Measurements from ENCODE around the gene PRSS23. TPM values are rescaled to one million over a fixed set of nuclear protein-coding genes. Genes with fewer than 3 reads are reported as not detected.

PRSS23 gene
- total RNA-seq, 1 experiment from 2014 or later = 3.8 TPM

- Histone ChIP-seq H2AFZ (ENCODE audit: low read depth, low read length, poor library complexity, severe bottlenecking) (no peak overlapping the region), H3K4me1 (ENCODE audit: control insufficient read depth in 1 of 2, insufficient read depth in 2 of 2, low read length in 2 of 2) (peaks cover 7 to 8% of the 10 kb centered on the region in 2 experiments; a peak in 2 of 4 replicates), H3K9ac (ENCODE audit: low read length) (no peak overlapping the region), H3K9me2 (ENCODE audit: insufficient read depth) (no peaks in the 10 kb centered on the region), H3K27ac (ENCODE audit: low read depth, low read length) (no peak overlapping the region), H3K36me3 (ENCODE audit: control insufficient read depth in 1 of 2, insufficient read depth in 2 of 2, low read length in 2 of 2) (no peaks in the 10 kb centered on the region), H3K79me2 (ENCODE audit: insufficient read depth, low read length) (no peaks in the 10 kb centered on the region), H3K9me3 (ENCODE audit: control insufficient read depth in 1 of 2, insufficient read depth in 1 of 2, low read depth in 1 of 2, low read length in 2 of 2) (no peaks in the 10 kb centered on the region), H4K20me1 (ENCODE audit: insufficient read depth) (no peaks in the 10 kb centered on the region), H3K4me3 (replicated peaks in 1 of 2; ENCODE audit: low read depth in 1 of 2, low read length in 2 of 2) (no peak overlapping the region), H3K27me3 (ENCODE audit: insufficient read depth, low read length) (no peaks in the 10 kb centered on the region), H3K4me2 (ENCODE audit: low read length) (no peak overlapping the region)
- intact Hi-C loops (cut with micrococcal nuclease) = no loop called here
- POLR2A ChIA-PET = no interaction called here
- TF ChIP-seq RAD21 (IDR thresholded peaks at IDR 0.05; ENCODE audit: low read depth) (no peak), POLR2A (IDR thresholded peaks at IDR 0.05; ENCODE audit: borderline replicate concordance, extremely low read depth, insufficient read depth, insufficient read length) (no peak), YY1 (IDR thresholded peaks at IDR 0.05; ENCODE audit: extremely low read depth, insufficient replicate concordance, low read depth, low read length) (no peak), FOSL1 (IDR thresholded peaks at IDR 0.05; ENCODE audit: low read depth) (no peak), JUND (IDR thresholded peaks at IDR 0.05) (no peak), TCF7L2 (IDR thresholded peaks at IDR 0.05; ENCODE audit: borderline replicate concordance, extremely low read depth, insufficient read depth, insufficient read length) (no peak), SP1 (IDR thresholded peaks at IDR 0.05; ENCODE audit: low read depth) (no peak), SIN3A (IDR thresholded peaks at IDR 0.05; ENCODE audit: low read depth) (no peak), ZFX (IDR thresholded peaks at IDR 0.05) (no peak), CTCF (IDR thresholded peaks at IDR 0.05 in 2 of 3, conservative IDR thresholded peaks at IDR 0.05 in 1 of 3; ENCODE audit: borderline replicate concordance in 1 of 3, insufficient read depth in 1 of 3, low read depth in 2 of 3, low read length in 2 of 3) (no peak), EGR1 (IDR thresholded peaks at IDR 0.05; ENCODE audit: low read depth) (no peak), CBX3 (IDR thresholded peaks at IDR 0.05; ENCODE audit: low read depth) (no peak), ATF3 (IDR thresholded peaks at IDR 0.05) (no peak), POLR2AphosphoS5 (IDR thresholded peaks at IDR 0.05; ENCODE audit: low read depth, low read length) (no peak), MAX (IDR thresholded peaks at IDR 0.05) (no peak), EZH2phosphoT487 (IDR thresholded peaks at IDR 0.05; ENCODE audit: borderline replicate concordance) (no peak), ZNF274 (IDR thresholded peaks at IDR 0.05; ENCODE audit: low read depth, low read length) (no peak), EZH2 (IDR thresholded peaks at IDR 0.05) (no peak), ZBTB33 (IDR thresholded peaks at IDR 0.05; ENCODE audit: extremely low read depth, insufficient replicate concordance, low read length) (no peak), SRF (IDR thresholded peaks at IDR 0.05; ENCODE audit: low read depth) (no peak)
- RAD21 ChIA-PET (ENCODE audit: low non-redundant PET in 1 of 2, low total read pairs in 2 of 2, uncharacterized antibody in 2 of 2, unreplicated experiment in 2 of 2) = no interaction called here
- CTCF ChIA-PET = no interaction called here
- no peak for DNase-seq (ENCODE audit: low read depth, low spot score)
- no peak for ATAC-seq
- BruUV-seq (replicated peaks) = no TSS peak
Observed at GRCh38 chr11:86787656-86788055, 12.7 kb upstream of the PRSS23 start.
